GM11168 (cell line): ENCODE data around the gene UGT1A3.

Source experiments
- in situ Hi-C: fragments of 300-500 bp; cut with MboI; formaldehyde crosslinking; loops from one replicate; pipeline ENCODE4 v1.12.0; 2022; ENCODE audit warnings: low sequenced_read_pairs; ENCODE audit not compliant: unreplicated experiment

The UGT1A3 gene

GRCh38 chr2:233754872-233755611, 26.2 kb downstream of the UGT1A3 start:
- in situ Hi-C loops = no loop called here

GRCh38 chr2:233756429-233757081, 27.7 kb downstream of the UGT1A3 start:
- in situ Hi-C loops = no loop called here

GRCh38 chr2:233758141-233758540, 29.3 kb downstream of the UGT1A3 start:
- in situ Hi-C loops = no loop called here

GRCh38 chr2:233758849-233759248, 30.0 kb downstream of the UGT1A3 start:
- in situ Hi-C loops = no loop called here

GRCh38 chr2:233760043-233760442, 31.2 kb downstream of the UGT1A3 start, which contains the start of gene UGT1A1:
UGT1A1 (plus strand) TSS chr2:233760270; CDS start chr2:233760288, 18 bp downstream.
- in situ Hi-C loops = no loop called here

- in situ Hi-C loops = no loop called here
Observed at GRCh38 chr2:233761040-233761769, 32.4 kb downstream of the UGT1A3 start.

GRCh38 chr2:233764264-233764663, 35.4 kb downstream of the UGT1A3 start:
- in situ Hi-C loops = no loop called here

GRCh38 chr2:233764761-233765160, 35.9 kb downstream of the UGT1A3 start:
- in situ Hi-C loops = no loop called here

- in situ Hi-C loops = no loop called here
Observed at GRCh38 chr2:233766416-233766815, 37.6 kb downstream of the UGT1A3 start.

- in situ Hi-C loops = no loop called here
Observed at GRCh38 chr2:233768076-233768475, 39.2 kb downstream of the UGT1A3 start.

- in situ Hi-C loops = no loop called here
Observed at GRCh38 chr2:233769260-233769659, 40.4 kb downstream of the UGT1A3 start.

GRCh38 chr2:233772153-233772552, 43.3 kb downstream of the UGT1A3 start:
- in situ Hi-C loops = no loop called here

GRCh38 chr2:233772583-233772982, 43.7 kb downstream of the UGT1A3 start:
- in situ Hi-C loops = no loop called here

- in situ Hi-C loops = no loop called here
Observed at GRCh38 chr2:233773854-233774253, 45.0 kb downstream of the UGT1A3 start.

GRCh38 chr2:233775414-233775813, 46.6 kb downstream of the UGT1A3 start:
- in situ Hi-C loops = no loop called here

- in situ Hi-C loops = no loop called here
Observed at GRCh38 chr2:233778030-233778429, 49.2 kb downstream of the UGT1A3 start, which contains the start of gene MROH2A. MROH2A (plus strand) TSS chr2:233778330; CDS start chr2:233779359, 1,029 bp downstream.

- in situ Hi-C loops = no loop called here
Observed at GRCh38 chr2:233779722-233780121, 50.9 kb downstream of the UGT1A3 start.

- in situ Hi-C loops = no loop called here
Observed at GRCh38 chr2:233780771-233781170, 51.9 kb downstream of the UGT1A3 start.

- in situ Hi-C loops = no loop called here
Observed at GRCh38 chr2:233789554-233789953, 60.7 kb downstream of the UGT1A3 start.

- in situ Hi-C loops = no loop called here
Observed at GRCh38 chr2:233791151-233791882, 62.5 kb downstream of the UGT1A3 start.
